ENCODE data around the gene ITPKC. TPM values are rescaled to one million over a fixed set of nuclear protein-coding genes. Genes with fewer than 3 reads are reported as not detected.

Gene ITPKC
- total and polyA plus RNA-seq, 2 of the 13 experiments (the other 11 are each of a cell fraction or from before 2014, with no cell fraction given) = 6.9 to 11.2 TPM

GRCh38 chr19:40718774-40719391 lies 2.0 kb downstream of the ITPKC start (continued):
- TF ChIP-seq ZNF775 (CRISPR knock-in tag; IDR thresholded peaks at IDR 0.05; ENCODE audit: borderline replicate concordance) (no peak), GLI4 (CRISPR knock-in tag; IDR thresholded peaks at IDR 0.05; ENCODE audit: borderline replicate concordance) (0 out of 2 replicates have a peak, but pooled peaks have one; percentile 47), ZSCAN22 (CRISPR knock-in tag; IDR thresholded peaks at IDR 0.05) (no peak), ZNF605 (CRISPR knock-in tag; IDR thresholded peaks at IDR 0.05) (no peak), SALL2 (CRISPR knock-in tag; IDR thresholded peaks at IDR 0.05) (no peak), FOSL2 (CRISPR knock-in tag; IDR thresholded peaks at IDR 0.05) (no peak), ZC3H13 (CRISPR knock-in tag; IDR thresholded peaks at IDR 0.05) (peak; percentile 96), MED13 (CRISPR knock-in tag; IDR thresholded peaks at IDR 0.05) (no peak), ZNF75D (CRISPR knock-in tag; IDR thresholded peaks at IDR 0.05; ENCODE audit: borderline replicate concordance) (no peak), KLF11 (CRISPR knock-in tag; IDR thresholded peaks at IDR 0.05) (no peak), NR2C2 (CRISPR knock-in tag; IDR thresholded peaks at IDR 0.05; ENCODE audit: borderline replicate concordance) (peak; percentile 48; the same call in 1 of the 2 replicates), ZNF720 (CRISPR knock-in tag; IDR thresholded peaks at IDR 0.05) (no peak), ZBTB44 (CRISPR knock-in tag; IDR thresholded peaks at IDR 0.05) (no peak), HNF1A (IDR thresholded peaks at IDR 0.05; ENCODE audit: low read depth) (no peak), HNF1A (CRISPR knock-in tag; IDR thresholded peaks at IDR 0.05; ENCODE audit: borderline replicate concordance) (peak; percentile 69), GLMP (CRISPR knock-in tag; IDR thresholded peaks at IDR 0.05; ENCODE audit: borderline replicate concordance) (no peak), NRL (CRISPR knock-in tag; IDR thresholded peaks at IDR 0.05; ENCODE audit: borderline replicate concordance) (no peak), HNF4A (CRISPR knock-in tag; IDR thresholded peaks at IDR 0.05) (peak; percentile 95), ZNF619 (CRISPR knock-in tag; IDR thresholded peaks at IDR 0.05) (0 out of 2 replicates have a peak, but pooled peaks have one; percentile 24)
- TF ChIP-seq, protein P1, sequence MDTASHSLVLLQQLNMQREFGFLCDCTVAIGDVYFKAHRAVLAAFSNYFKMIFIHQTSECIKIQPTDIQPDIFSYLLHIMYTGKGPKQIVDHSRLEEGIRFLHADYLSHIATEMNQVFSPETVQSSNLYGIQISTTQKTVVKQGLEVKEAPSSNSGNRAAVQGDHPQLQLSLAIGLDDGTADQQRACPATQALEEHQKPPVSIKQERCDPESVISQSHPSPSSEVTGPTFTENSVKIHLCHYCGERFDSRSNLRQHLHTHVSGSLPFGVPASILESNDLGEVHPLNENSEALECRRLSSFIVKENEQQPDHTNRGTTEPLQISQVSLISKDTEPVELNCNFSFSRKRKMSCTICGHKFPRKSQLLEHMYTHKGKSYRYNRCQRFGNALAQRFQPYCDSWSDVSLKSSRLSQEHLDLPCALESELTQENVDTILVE (CRISPR knock-in tag; IDR thresholded peaks at IDR 0.05) = peak; percentile 26; the same call in 1 of the 2 replicates
- TF ChIP-seq, protein P2, sequence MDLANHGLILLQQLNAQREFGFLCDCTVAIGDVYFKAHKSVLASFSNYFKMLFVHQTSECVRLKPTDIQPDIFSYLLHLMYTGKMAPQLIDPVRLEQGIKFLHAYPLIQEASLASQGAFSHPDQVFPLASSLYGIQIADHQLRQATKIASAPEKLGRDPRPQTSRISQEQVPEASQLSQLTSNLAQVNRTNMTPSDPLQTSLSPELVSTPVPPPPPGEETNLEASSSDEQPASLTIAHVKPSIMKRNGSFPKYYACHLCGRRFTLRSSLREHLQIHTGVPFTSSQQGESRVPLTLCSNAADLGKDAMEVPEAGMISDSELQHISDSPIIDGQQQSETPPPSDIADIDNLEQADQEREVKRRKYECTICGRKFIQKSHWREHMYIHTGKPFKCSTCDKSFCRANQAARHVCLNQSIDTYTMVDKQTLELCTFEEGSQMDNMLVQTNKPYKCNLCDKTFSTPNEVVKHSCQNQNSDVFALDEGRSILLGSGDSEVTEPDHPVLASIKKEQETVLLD (CRISPR knock-in tag; IDR thresholded peaks at IDR 0.05; ENCODE audit: low read depth) = no peak

Data from HepG2 (cell line).